ENCODE measurements around the gene PARS2. TPM values are rescaled to one million over a fixed set of nuclear protein-coding genes. Genes with fewer than 3 reads are reported as not detected.

Gene PARS2
- total RNA-seq, 1 donor from 2014 or later = 7.1 TPM

DNA sequence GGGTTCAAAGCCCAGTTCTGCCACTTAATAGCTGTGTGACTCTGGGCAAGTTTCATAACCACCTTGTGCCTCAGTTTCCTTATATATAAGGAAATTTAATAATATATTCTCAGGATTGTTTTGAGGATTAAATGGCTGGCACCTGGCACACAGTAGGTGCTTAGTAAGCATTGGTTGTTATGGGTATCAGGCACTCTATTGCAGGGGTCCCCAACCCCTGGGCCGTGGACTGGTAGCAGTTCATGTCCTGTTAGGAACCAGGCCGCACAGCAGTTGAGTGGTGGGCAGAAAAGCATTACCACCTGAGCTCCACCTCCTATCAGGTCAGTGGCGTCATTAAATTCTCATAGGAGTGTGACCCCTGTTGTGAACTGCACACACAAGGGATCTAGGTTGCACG is 18.5 kb downstream of the PARS2 start:
- Mint-ChIP-seq H3K9me3 (no peaks in the 10 kb centered on the region), H3K36me3 (ENCODE audit: low read depth) (peaks cover 8% of the 10 kb centered on the region), H3K4me3 (no peak overlapping the region), H3K27me3 (ENCODE audit: low read depth) (no peaks in the 10 kb centered on the region), H3K4me1 (no peaks in the 10 kb centered on the region), H3K27ac (ENCODE audit: unreplicated experiment) (no peak overlapping the region)
- no peak for DNase-seq (ENCODE audit: low read depth, low spot score)
- TF ChIP-seq, protein P1, sequence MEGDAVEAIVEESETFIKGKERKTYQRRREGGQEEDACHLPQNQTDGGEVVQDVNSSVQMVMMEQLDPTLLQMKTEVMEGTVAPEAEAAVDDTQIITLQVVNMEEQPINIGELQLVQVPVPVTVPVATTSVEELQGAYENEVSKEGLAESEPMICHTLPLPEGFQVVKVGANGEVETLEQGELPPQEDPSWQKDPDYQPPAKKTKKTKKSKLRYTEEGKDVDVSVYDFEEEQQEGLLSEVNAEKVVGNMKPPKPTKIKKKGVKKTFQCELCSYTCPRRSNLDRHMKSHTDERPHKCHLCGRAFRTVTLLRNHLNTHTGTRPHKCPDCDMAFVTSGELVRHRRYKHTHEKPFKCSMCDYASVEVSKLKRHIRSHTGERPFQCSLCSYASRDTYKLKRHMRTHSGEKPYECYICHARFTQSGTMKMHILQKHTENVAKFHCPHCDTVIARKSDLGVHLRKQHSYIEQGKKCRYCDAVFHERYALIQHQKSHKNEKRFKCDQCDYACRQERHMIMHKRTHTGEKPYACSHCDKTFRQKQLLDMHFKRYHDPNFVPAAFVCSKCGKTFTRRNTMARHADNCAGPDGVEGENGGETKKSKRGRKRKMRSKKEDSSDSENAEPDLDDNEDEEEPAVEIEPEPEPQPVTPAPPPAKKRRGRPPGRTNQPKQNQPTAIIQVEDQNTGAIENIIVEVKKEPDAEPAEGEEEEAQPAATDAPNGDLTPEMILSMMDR (conservative IDR thresholded peaks at IDR 0.05) = no peak

GRCh38 chr1:54745274-54745673 is 19.0 kb downstream of the PARS2 start:
- Mint-ChIP-seq H3K27me3 (ENCODE audit: low read depth) (no peaks in the 10 kb centered on the region), H3K36me3 (ENCODE audit: low read depth) (peaks cover 8% of the 10 kb centered on the region), H3K4me1 (no peaks in the 10 kb centered on the region), H3K4me3 (no peak overlapping the region), H3K27ac (ENCODE audit: unreplicated experiment) (no peak overlapping the region), H3K9me3 (no peaks in the 10 kb centered on the region)
- no peak for DNase-seq (ENCODE audit: low read depth, low spot score)
- TF ChIP-seq, protein P1 (conservative IDR thresholded peaks at IDR 0.05) = no peak

- Mint-ChIP-seq H3K9me3 (no peaks in the 10 kb centered on the region), H3K27ac (ENCODE audit: unreplicated experiment) (no peak overlapping the region), H3K27me3 (ENCODE audit: low read depth) (no peaks in the 10 kb centered on the region), H3K4me3 (no peak overlapping the region), H3K36me3 (ENCODE audit: low read depth) (peaks cover 8% of the 10 kb centered on the region), H3K4me1 (no peaks in the 10 kb centered on the region)
- DNase-seq (ENCODE audit: low read depth, low spot score) = no peak
- TF ChIP-seq, protein P1 (conservative IDR thresholded peaks at IDR 0.05) = no peak
Observed at GRCh38 chr1:54744696-54745095, 19.6 kb downstream of the PARS2 start.

- H3K4me3 Mint-ChIP-seq = no peak overlapping the region
- H3K9me3 Mint-ChIP-seq = no peaks in the 10 kb centered on the region
- no peaks in the 10 kb centered on the region for H3K4me1 Mint-ChIP-seq
- no peak overlapping the region for H3K27ac Mint-ChIP-seq (ENCODE audit: unreplicated experiment)
- TF ChIP-seq, protein P1 (conservative IDR thresholded peaks at IDR 0.05) = no peak
- H3K36me3 Mint-ChIP-seq (ENCODE audit: low read depth) = peaks cover 8% of the 10 kb centered on the region
- no peaks in the 10 kb centered on the region for H3K27me3 Mint-ChIP-seq (ENCODE audit: low read depth)
- DNase-seq (ENCODE audit: low read depth, low spot score) = no peak
Observed at GRCh38 chr1:54743416-54744226, 20.7 kb downstream of the PARS2 start.

GRCh38 chr1:54742282-54742681 is 22.0 kb downstream of the PARS2 start:
- H3K27me3 Mint-ChIP-seq (ENCODE audit: low read depth) = no peaks in the 10 kb centered on the region
- TF ChIP-seq, protein P1 (conservative IDR thresholded peaks at IDR 0.05) = no peak
- H3K4me1 Mint-ChIP-seq = no peaks in the 10 kb centered on the region
- no peak overlapping the region for H3K27ac Mint-ChIP-seq (ENCODE audit: unreplicated experiment)
- DNase-seq (ENCODE audit: low read depth, low spot score) = no peak
- H3K36me3 Mint-ChIP-seq (ENCODE audit: low read depth) = peaks cover 11% of the 10 kb centered on the region
- no peaks in the 10 kb centered on the region for H3K9me3 Mint-ChIP-seq
- no peak overlapping the region for H3K4me3 Mint-ChIP-seq
